ENCODE results near the gene ATG16L1. TPM values are rescaled to one million over a fixed set of nuclear protein-coding genes. Genes with fewer than 3 reads are reported as not detected.
A peak's percentile ranks its signal among the peaks of the same experiment; 100 is the strongest.

The ATG16L1 gene
- total RNA-seq, 6 experiments from 2014 or later, result 14.7 to 20.2 (median 17.9) TPM

DNA sequence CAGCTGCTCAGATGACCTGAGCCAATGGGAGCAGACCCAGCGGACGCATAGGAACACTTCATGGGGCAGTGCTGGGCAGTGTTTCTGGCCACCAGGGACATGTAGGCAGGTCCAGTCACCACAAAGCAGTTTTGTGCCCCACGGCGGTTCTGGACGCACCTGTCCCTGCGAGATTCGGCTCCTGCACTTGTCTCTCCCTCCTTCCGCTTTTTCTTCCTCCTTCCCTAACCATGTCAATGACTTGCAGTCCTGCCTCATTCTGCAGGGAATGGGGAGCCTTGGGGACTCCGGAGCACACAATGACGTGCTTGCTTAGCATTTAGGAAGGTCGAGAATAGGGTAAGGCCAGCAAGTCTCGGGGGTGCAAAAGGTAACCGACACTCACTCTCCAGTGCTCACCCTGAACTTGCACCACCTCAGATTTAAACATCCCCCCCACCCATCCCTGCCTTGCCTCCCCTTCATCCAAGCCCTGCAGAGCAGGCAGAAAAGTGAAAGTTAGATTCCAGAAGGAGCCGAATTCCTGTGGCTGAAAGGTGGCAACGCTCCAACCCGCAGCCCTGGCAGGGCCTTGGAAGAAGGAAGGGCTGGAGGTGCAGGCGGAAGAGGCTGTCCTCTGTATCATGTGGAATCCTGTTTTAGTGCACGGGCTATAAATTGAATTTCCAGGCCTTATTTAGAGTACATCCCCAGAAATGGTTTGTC, 40.5 kb upstream of the ATG16L1 start:
- DNase-seq, result peak in 1 of 3 donors; percentile 56
- WGBS (ENCODE audit: insufficient coverage, low coverage, low lambda C conversion rate, missing lambda C conversion rate), result 52% methylated on average over 5 of the region's 18 CpGs
- no peaks in the 10 kb centered on the region for H3K9me3 ChIP-seq
- ATAC-seq, result peak; percentile 51 to 60 (median 58)
- no peak overlapping the region for H3K27ac ChIP-seq
- no peaks in the 10 kb centered on the region for H3K27me3 ChIP-seq
- intact Hi-C loops (cut with DNase I), result no loop called here
- TF ChIP-seq, protein P1, sequence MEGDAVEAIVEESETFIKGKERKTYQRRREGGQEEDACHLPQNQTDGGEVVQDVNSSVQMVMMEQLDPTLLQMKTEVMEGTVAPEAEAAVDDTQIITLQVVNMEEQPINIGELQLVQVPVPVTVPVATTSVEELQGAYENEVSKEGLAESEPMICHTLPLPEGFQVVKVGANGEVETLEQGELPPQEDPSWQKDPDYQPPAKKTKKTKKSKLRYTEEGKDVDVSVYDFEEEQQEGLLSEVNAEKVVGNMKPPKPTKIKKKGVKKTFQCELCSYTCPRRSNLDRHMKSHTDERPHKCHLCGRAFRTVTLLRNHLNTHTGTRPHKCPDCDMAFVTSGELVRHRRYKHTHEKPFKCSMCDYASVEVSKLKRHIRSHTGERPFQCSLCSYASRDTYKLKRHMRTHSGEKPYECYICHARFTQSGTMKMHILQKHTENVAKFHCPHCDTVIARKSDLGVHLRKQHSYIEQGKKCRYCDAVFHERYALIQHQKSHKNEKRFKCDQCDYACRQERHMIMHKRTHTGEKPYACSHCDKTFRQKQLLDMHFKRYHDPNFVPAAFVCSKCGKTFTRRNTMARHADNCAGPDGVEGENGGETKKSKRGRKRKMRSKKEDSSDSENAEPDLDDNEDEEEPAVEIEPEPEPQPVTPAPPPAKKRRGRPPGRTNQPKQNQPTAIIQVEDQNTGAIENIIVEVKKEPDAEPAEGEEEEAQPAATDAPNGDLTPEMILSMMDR (IDR thresholded peaks at IDR 0.05), result no peak
- no peak for TF ChIP-seq POLR2A (IDR thresholded peaks at IDR 0.05)
- no peaks in the 10 kb centered on the region for H3K4me1 ChIP-seq
- no peaks in the 10 kb centered on the region for H3K36me3 ChIP-seq
- no peak overlapping the region for H3K4me3 ChIP-seq

DNA sequence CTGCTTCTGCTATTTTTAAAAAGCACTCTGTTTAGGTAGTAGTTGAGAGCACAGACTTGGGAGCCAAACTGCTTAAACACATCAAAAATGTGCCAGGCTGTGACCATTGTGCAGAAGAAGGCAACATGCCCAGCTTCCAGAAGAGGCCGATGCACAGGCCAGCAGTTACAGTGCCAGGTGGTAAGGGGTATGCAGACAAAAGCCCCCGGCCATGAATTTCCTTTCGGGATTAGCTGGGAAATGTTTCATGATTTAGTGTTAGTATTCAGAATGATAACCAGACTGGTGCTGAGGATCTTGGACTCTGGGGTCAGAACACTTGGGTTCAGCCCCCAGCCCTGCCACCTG, 40.0 kb upstream of the ATG16L1 start:
- Histone ChIP-seq H3K27ac (no peak overlapping the region), H3K36me3 (no peaks in the 10 kb centered on the region), H3K27me3 (no peaks in the 10 kb centered on the region), H3K4me1 (no peaks in the 10 kb centered on the region), H3K4me3 (no peak overlapping the region), H3K9me3 (no peaks in the 10 kb centered on the region)
- DNase-seq (no peak), ATAC-seq (no peak)
- TF ChIP-seq, protein P1 (IDR thresholded peaks at IDR 0.05), result no peak
- no CpG with 5 or more reads among the region's 3 CpGs for WGBS (ENCODE audit: insufficient coverage, low coverage, low lambda C conversion rate, missing lambda C conversion rate)
- intact Hi-C loops (cut with DNase I), result no loop called here

DNA sequence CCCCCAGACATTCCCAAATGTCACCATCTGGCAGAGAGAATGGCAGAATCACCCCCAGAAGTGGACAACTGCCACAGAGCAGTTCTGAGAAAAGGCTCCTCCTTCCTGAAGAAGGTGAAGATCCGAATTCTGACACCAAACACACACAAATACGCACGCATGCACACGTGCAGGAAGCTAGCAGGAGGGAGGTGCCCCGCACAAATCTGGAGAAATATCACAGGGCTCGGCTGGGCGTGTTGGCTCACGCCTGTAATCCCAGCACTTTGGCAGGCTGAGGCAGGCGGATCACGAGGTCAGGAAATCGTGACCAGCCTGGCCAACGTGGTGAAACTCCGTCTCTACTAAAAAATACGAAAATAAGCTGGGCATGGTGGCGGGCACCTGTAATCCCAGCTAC, 38.5 kb upstream of the ATG16L1 start:
- 91% methylated on average over 8 of the region's 15 CpGs for WGBS (ENCODE audit: insufficient coverage, low coverage, low lambda C conversion rate, missing lambda C conversion rate)
- H3K4me3 ChIP-seq, result no peak overlapping the region
- no peak overlapping the region for H3K27ac ChIP-seq
- intact Hi-C loops (cut with DNase I), result no loop called here
- TF ChIP-seq, protein P1 (IDR thresholded peaks at IDR 0.05), result no peak
- TF ChIP-seq POLR2A (IDR thresholded peaks at IDR 0.05), result no peak
- H3K9me3 ChIP-seq, result no peaks in the 10 kb centered on the region
- no peaks in the 10 kb centered on the region for H3K36me3 ChIP-seq
- H3K4me1 ChIP-seq, result no peaks in the 10 kb centered on the region
- no peak for DNase-seq
- no peak for ATAC-seq
- no peaks in the 10 kb centered on the region for H3K27me3 ChIP-seq

DNA sequence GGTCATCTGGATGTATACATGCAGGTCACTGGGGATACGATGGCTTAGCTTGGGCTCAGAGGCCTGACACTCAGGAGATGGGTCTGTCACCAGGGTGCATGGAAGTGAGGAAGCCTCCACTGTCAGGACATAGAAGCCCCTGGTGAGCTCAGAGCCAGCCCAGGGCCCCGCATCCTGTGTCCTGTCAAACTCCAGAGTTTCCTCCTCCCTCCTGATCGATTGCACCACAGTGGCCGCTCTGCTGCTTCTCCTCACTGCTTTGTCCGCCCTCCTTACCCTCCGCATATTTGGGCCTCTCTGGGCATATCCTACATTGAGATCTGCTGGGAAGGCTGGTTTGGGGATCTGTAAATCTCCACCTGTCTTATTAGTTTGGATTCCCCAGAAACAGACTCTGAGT, 37.5 kb upstream of the ATG16L1 start:
- no peak for DNase-seq
- Histone ChIP-seq H3K4me1 (no peaks in the 10 kb centered on the region), H3K36me3 (no peaks in the 10 kb centered on the region), H3K27me3 (no peaks in the 10 kb centered on the region), H3K9me3 (no peaks in the 10 kb centered on the region), H3K27ac (no peak overlapping the region), H3K4me3 (no peak overlapping the region)
- TF ChIP-seq, protein P1 (IDR thresholded peaks at IDR 0.05), result no peak
- no peak for TF ChIP-seq POLR2A (IDR thresholded peaks at IDR 0.05)
- no peak for ATAC-seq
- 90% methylated on average over 2 of the region's 6 CpGs for WGBS (ENCODE audit: insufficient coverage, low coverage, low lambda C conversion rate, missing lambda C conversion rate)
- intact Hi-C loops (cut with DNase I), result no loop called here

Measured in right lobe of liver (tissue), 6 donors.